Osteoblast (primary cell): ENCODE measurements around the gene PITRM1. TPM values are rescaled to one million over a fixed set of nuclear protein-coding genes. Genes with fewer than 3 reads are reported as not detected.

Experiments
- DNase-seq: peaks from one replicate; pipeline ENCODE4 v3.0.0; 2011; ENCODE audit warnings: low spot score, mixed read lengths; ENCODE audit not compliant: insufficient read length; ENCODE audit errors: missing footprints
- H2AFZ ChIP-seq: 2 replicates; pipeline ENCODE4 v1.6.0; 2011; ENCODE audit warnings: mild to moderate bottlenecking, low read length
- H3K27ac ChIP-seq: 2 replicates; pipeline ENCODE4 v1.5.1; 2011; ENCODE audit warnings: mild to moderate bottlenecking, low read depth, low read length, moderate library complexity
- H3K27me3 ChIP-seq: 2 replicates; pipeline ENCODE4 v1.6.0; 2012; ENCODE audit warnings: mild to moderate bottlenecking, control low read depth, inconsistent platforms, low read length, moderate library complexity; ENCODE audit not compliant: insufficient read depth
- H3K36me3 ChIP-seq: 2 replicates; pipeline ENCODE4 v1.5.1; 2011; ENCODE audit warnings: mild to moderate bottlenecking, low read length, control low read depth, moderate library complexity; ENCODE audit not compliant: insufficient read depth
- H3K4me1 ChIP-seq: 2 replicates; pipeline ENCODE4 v1.5.1; 2011; ENCODE audit warnings: mild to moderate bottlenecking, low read length, control low read depth, moderate library complexity; ENCODE audit not compliant: insufficient read depth
- H3K4me2 ChIP-seq: 2 replicates; pipeline ENCODE4 v1.6.0; 2011; ENCODE audit warnings: mild to moderate bottlenecking, low read length; ENCODE audit not compliant: insufficient read depth
- H3K4me3 ChIP-seq: fragments of 200-600 bp; sonication (generic); 3 replicates; pipeline ENCODE4 v1.5.1; 2012; ENCODE audit warnings: mild to moderate bottlenecking, low read length, inconsistent platforms; ENCODE audit not compliant: insufficient read depth
- H3K79me2 ChIP-seq: 2 replicates; pipeline ENCODE4 v1.6.0; 2012; ENCODE audit warnings: mild to moderate bottlenecking, low read length, control low read depth, inconsistent platforms; ENCODE audit not compliant: insufficient read depth
- H3K9me3 ChIP-seq: 2 replicates; pipeline ENCODE4 v1.5.1; 2011; ENCODE audit warnings: low read depth, low read length, control low read depth
- H4K20me1 ChIP-seq: 2 replicates; pipeline ENCODE4 v1.6.0; 2012; ENCODE audit warnings: mild to moderate bottlenecking, low read length, control low read depth; ENCODE audit not compliant: insufficient read depth
- CTCF ChIP-seq: IDR thresholded peaks from 2 replicates; pipeline ENCODE4 v1.5.1; 2011; ENCODE audit warnings: mild to moderate bottlenecking, low read depth, low read length, moderate library complexity; ENCODE audit errors: extremely low read depth
- total RNA-seq: library from RNA; depleted of rRNA; stranded (reverse); fragments of >200 nt; gene quantifications from 2 replicates; pipeline ENCODE4 v1.2.3, GENCODE V29; 2012

PITRM1 gene
- total RNA-seq, 1 donor: 89.8 TPM

DNA sequence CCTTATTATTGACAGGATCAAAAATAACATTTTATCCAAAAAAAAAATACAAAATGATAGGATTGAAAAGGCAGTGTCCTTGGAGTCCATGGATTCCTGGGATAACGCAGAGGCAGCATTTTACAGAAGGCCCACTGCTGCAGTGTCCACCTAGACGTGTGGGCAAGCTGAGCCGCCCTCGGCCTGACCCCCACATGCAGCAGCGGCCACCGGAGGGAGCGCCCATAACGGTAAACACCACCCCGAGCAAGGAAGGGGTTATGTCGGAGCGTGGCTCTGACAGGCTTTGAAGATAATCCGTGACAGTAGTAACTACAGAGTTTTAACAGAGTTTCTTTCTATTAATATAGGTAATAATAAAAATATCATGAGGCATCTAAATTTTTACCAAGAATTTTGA is 45.3 kb upstream of the PITRM1 start:
- Histone ChIP-seq H4K20me1 (no peaks in the 10 kb centered on the region), H2AFZ (no peak overlapping the region), H3K9me3 (no peaks in the 10 kb centered on the region), H3K4me1 (peaks cover 18% of the 10 kb centered on the region), H3K36me3 (no peaks in the 10 kb centered on the region), H3K27ac (no peak overlapping the region), H3K4me3 (no peak overlapping the region), H3K79me2 (no peaks in the 10 kb centered on the region), H3K4me2 (no peak overlapping the region), H3K27me3 (no peaks in the 10 kb centered on the region)
- DNase-seq: no peak
- TF ChIP-seq CTCF: no peak

DNA sequence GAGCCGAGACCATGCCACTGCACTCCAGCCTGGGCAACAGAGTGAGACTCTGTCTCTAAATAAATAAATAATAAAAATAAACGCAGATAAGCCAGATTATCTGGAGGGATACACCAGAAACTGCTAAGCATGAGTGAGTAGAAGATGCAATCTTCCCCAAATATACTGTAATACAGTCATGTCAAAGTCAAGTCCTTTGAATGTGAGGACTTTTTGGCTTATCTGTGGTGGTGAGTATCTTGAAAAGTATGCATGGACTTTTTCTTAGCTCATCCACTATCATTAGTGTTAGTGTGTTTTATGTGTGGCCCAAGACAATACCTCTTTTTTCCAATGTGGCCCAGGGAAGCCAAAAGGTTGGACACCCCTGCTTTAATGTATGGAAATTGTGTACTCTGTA is 44.7 kb upstream of the PITRM1 start:
- H3K9me3 ChIP-seq: no peaks in the 10 kb centered on the region
- no peaks in the 10 kb centered on the region for H3K36me3 ChIP-seq
- no peak for TF ChIP-seq CTCF
- DNase-seq: no peak
- H3K4me1 ChIP-seq: peaks cover 13% of the 10 kb centered on the region
- no peak overlapping the region for H3K4me3 ChIP-seq
- no peak overlapping the region for H3K27ac ChIP-seq
- H3K27me3 ChIP-seq: no peaks in the 10 kb centered on the region
- H4K20me1 ChIP-seq: no peaks in the 10 kb centered on the region
- no peaks in the 10 kb centered on the region for H3K79me2 ChIP-seq
- no peak overlapping the region for H3K4me2 ChIP-seq
- no peak overlapping the region for H2AFZ ChIP-seq

DNA sequence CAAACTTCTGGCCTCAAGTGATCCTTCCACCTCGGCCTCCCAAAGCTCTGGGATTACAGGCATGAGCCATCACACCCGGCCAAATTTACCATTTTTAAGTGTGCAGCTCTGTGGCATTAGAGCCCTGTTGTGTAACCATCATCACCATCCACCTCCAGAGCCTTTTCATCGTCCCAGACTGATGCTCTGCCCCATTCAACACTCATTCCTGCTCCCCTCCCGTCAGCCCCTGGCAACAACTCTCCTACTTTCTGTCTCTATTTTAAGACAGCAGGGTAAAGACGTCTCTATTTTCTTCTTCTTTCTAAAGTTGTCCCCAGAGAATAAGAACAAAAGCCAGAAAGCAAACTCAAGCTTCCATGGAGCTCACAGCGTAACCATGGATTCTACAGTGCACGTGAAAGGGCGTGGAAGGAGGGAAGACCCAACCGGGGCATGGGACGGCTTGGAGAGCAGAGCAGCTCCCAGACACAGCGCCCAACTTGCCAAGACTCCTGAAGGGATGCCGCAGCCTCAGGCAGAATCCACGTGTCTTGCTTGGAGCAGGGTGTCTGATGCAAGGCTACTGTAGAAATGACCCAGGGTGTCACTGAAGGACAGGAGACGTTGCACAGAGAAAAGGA is 42.7 kb upstream of the PITRM1 start:
- H4K20me1 ChIP-seq: no peaks in the 10 kb centered on the region
- no peak for TF ChIP-seq CTCF
- no peak overlapping the region for H3K27ac ChIP-seq
- DNase-seq: no peak
- H3K4me3 ChIP-seq: no peak overlapping the region
- H2AFZ ChIP-seq: no peak overlapping the region
- H3K4me1 ChIP-seq: peaks cover 5% of the 10 kb centered on the region
- H3K27me3 ChIP-seq: peaks cover 4% of the 10 kb centered on the region
- no peaks in the 10 kb centered on the region for H3K79me2 ChIP-seq
- H3K36me3 ChIP-seq: no peaks in the 10 kb centered on the region
- H3K9me3 ChIP-seq: no peaks in the 10 kb centered on the region
- H3K4me2 ChIP-seq: no peak overlapping the region

DNA sequence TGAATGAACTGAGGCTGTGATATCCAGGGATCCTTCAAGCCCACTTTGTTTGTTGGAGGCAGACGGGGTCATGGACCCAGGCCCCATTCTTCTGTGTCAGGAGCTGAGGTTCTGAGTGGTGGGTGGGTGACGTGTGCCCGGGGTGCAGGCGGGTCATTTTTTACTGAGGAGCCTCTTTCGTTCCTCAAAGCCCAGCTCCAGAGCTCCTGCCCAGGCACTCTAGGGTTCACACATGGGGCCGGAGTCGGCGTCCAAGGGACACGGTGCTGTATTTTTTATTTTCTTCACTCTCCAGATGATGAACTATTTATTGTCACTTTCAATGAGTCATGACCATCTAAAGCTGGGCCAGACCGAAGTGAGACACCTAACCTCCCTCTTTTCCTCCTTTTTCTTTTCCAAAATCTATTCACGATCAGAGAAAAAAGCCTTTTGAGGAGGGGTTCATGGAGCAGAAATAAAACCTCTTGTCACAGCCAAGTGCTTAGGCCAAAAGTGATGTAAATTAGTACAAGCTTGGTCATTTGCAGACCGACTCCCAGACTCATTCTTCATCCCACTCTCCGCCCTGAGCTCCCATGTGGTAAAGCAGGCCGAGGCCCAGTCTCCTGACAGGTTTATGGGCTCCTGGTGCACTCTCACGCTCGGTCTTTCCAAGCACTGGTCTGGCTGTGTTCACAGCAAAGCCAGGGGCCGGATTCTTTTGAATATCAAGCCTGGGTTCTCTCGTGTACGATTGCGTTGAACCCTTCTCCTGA is 41.4 kb upstream of the PITRM1 start:
- Histone ChIP-seq H3K27ac (no peak overlapping the region), H2AFZ (no peak overlapping the region), H3K27me3 (peaks cover 4% of the 10 kb centered on the region), H3K4me3 (no peak overlapping the region), H3K79me2 (no peaks in the 10 kb centered on the region), H3K4me2 (no peak overlapping the region), H4K20me1 (no peaks in the 10 kb centered on the region), H3K9me3 (no peaks in the 10 kb centered on the region), H3K4me1 (peaks cover 5% of the 10 kb centered on the region), H3K36me3 (no peaks in the 10 kb centered on the region)
- DNase-seq: no peak
- TF ChIP-seq CTCF: no peak
